SK-N-SH treated with all-trans-retinoic acid at 6 μM for 48 hours (cell line): ENCODE measurements around the gene WFDC6.

Experiments
- ATAC-seq: fragments of 200-7000 bp; cut with Tn5 transposase; 3 replicates; pipeline ENCODE4 v1.9.1; 2020; ENCODE audit warnings: mild to moderate bottlenecking, moderate library complexity
- ARNTL ChIP-seq: fragments of 450-650 bp; formaldehyde crosslinking; IDR thresholded peaks from 2 replicates; pipeline ENCODE4 v1.5.0; 2020; ENCODE audit warnings: low read depth, mild to moderate bottlenecking, moderate library complexity, borderline replicate concordance
- BACH2 ChIP-seq: fragments of 250-450 bp; sonication (Bioruptor Pico); IDR thresholded peaks from 2 replicates; pipeline ENCODE4 v1.9.0; 2021; ENCODE audit warnings: mild to moderate bottlenecking, borderline replicate concordance
- CSDC2 ChIP-seq: fragments of 250-450 bp; sonication (Bioruptor Pico); IDR thresholded peaks from 2 replicates; pipeline ENCODE4 v1.5.0; 2020; ENCODE audit warnings: mild to moderate bottlenecking, moderate library complexity
- ESRRG ChIP-seq: fragments of 250-450 bp; sonication (Bioruptor Pico); IDR thresholded peaks from 2 replicates; pipeline ENCODE4 v1.6.1; 2021; ENCODE audit warnings: mild to moderate bottlenecking
- ISL1 ChIP-seq: fragments of 250-450 bp; sonication (Bioruptor Pico); IDR thresholded peaks from 2 replicates; pipeline ENCODE4 v2.1.2; 2022; ENCODE audit warnings: mild to moderate bottlenecking, moderate library complexity
- OSR1 ChIP-seq: fragments of 250-450 bp; sonication (Bioruptor Pico); IDR thresholded peaks from 2 replicates; pipeline ENCODE4 v1.8.0; 2022; ENCODE audit warnings: moderate library complexity, mild to moderate bottlenecking, inconsistent platforms
- PATZ1 ChIP-seq: fragments of 250-450 bp; sonication (Bioruptor Pico); IDR thresholded peaks from 2 replicates; pipeline ENCODE4 v1.8.0; 2020; ENCODE audit warnings: mild to moderate bottlenecking, moderate library complexity, borderline replicate concordance
- POU6F1 ChIP-seq: fragments of 250-450 bp; sonication (Bioruptor Pico); IDR thresholded peaks from 2 replicates; pipeline ENCODE4 v1.8.0; 2021; ENCODE audit warnings: low read depth, mild to moderate bottlenecking, moderate library complexity, borderline replicate concordance
- PPARA ChIP-seq: fragments of 250-450 bp; sonication (Bioruptor Pico); IDR thresholded peaks from 2 replicates; pipeline ENCODE4 v1.5.0; 2020; ENCODE audit warnings: mild to moderate bottlenecking, borderline replicate concordance
- RARB ChIP-seq: fragments of 250-450 bp; sonication (Bioruptor Pico); IDR thresholded peaks from 2 replicates; pipeline ENCODE4 v1.8.0; 2021; ENCODE audit warnings: mild to moderate bottlenecking, moderate library complexity
- SNAI2 ChIP-seq: fragments of 250-450 bp; sonication (Bioruptor Pico); IDR thresholded peaks from 2 replicates; pipeline ENCODE4 v1.5.0; 2020; ENCODE audit warnings: mild to moderate bottlenecking, moderate library complexity
- TCF4 ChIP-seq: fragments of 250-450 bp; sonication (Bioruptor Pico); IDR thresholded peaks from 2 replicates; pipeline ENCODE4 v1.8.0; 2021; ENCODE audit warnings: mild to moderate bottlenecking, moderate library complexity, borderline replicate concordance
- TOX ChIP-seq: fragments of 250-450 bp; sonication (Bioruptor Pico); IDR thresholded peaks from 2 replicates; pipeline ENCODE4 v1.8.0; 2021; ENCODE audit warnings: mild to moderate bottlenecking, moderate library complexity, borderline replicate concordance
- TSHZ2 ChIP-seq: fragments of 250-450 bp; sonication (Bioruptor Pico); IDR thresholded peaks from 2 replicates; pipeline ENCODE4 v1.5.0; 2020; ENCODE audit warnings: mild to moderate bottlenecking, moderate library complexity
- ZFP3 ChIP-seq: fragments of 250-450 bp; sonication (Bioruptor Pico); IDR thresholded peaks from 2 replicates; pipeline ENCODE4 v1.5.0; 2020; ENCODE audit warnings: mild to moderate bottlenecking, moderate library complexity
- ZNF565 ChIP-seq: fragments of 450-650 bp; formaldehyde crosslinking; conservative IDR thresholded peaks from 2 replicates; pipeline ENCODE4 v1.5.0; 2020; ENCODE audit warnings: low read depth, mild to moderate bottlenecking, moderate library complexity
- ZNF70 ChIP-seq: fragments of 450-650 bp; formaldehyde crosslinking; IDR thresholded peaks from 2 replicates; pipeline ENCODE4 v1.5.0; 2020; ENCODE audit warnings: mild to moderate bottlenecking, moderate library complexity
- ZNF8 ChIP-seq: fragments of 450-650 bp; formaldehyde crosslinking; IDR thresholded peaks from 2 replicates; pipeline ENCODE4 v1.5.0; 2020; ENCODE audit warnings: mild to moderate bottlenecking, moderate library complexity
- TF ChIP-seq, protein P1 (sequence below): fragments of 250-450 bp; sonication (Bioruptor Pico); IDR thresholded peaks from 2 replicates; pipeline ENCODE4 v1.5.1; 2020; ENCODE audit warnings: low read depth, mild to moderate bottlenecking, moderate library complexity
- TF ChIP-seq, protein P2 (sequence below): fragments of 250-450 bp; sonication (Bioruptor Pico); IDR thresholded peaks from 2 replicates; pipeline ENCODE4 v1.5.1; 2021; ENCODE audit warnings: mild to moderate bottlenecking, moderate library complexity

The WFDC6 gene

DNA sequence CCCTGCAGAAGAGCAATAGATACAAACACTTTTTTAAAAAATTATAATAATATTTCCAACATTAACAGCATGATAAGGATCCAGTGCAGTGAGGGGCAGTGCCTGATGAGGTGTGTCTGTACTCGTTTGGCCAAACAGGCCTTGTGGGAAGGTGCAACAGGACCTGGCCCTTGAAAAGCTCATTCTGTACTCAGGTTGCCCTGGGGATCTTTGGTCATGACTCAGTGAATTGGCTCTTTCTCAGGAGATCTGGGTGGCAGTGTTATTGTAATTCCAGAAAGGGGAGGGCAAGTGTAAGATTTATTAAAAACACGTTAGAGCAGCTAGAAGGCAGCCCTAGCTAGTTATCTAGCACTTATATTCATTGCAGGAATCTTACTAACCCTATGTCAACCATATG is 21.0 kb downstream of the WFDC6 start:
- TF ChIP-seq POU6F1 (CRISPR knock-in tag): no peak
- TF ChIP-seq ZNF8 (CRISPR knock-in tag): no peak
- no peak for TF ChIP-seq TOX (CRISPR knock-in tag)
- TF ChIP-seq, protein P1, sequence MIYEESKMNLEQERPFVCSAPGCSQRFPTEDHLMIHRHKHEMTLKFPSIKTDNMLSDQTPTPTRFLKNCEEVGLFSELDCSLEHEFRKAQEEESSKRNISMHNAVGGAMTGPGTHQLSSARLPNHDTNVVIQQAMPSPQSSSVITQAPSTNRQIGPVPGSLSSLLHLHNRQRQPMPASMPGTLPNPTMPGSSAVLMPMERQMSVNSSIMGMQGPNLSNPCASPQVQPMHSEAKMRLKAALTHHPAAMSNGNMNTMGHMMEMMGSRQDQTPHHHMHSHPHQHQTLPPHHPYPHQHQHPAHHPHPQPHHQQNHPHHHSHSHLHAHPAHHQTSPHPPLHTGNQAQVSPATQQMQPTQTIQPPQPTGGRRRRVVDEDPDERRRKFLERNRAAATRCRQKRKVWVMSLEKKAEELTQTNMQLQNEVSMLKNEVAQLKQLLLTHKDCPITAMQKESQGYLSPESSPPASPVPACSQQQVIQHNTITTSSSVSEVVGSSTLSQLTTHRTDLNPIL (CRISPR knock-in tag): no peak
- TF ChIP-seq RARB (CRISPR knock-in tag): no peak
- no peak for TF ChIP-seq BACH2 (CRISPR knock-in tag)
- TF ChIP-seq ZNF70 (CRISPR knock-in tag): no peak
- no peak for TF ChIP-seq ZFP3 (CRISPR knock-in tag)
- no peak for TF ChIP-seq ZNF565 (CRISPR knock-in tag)
- no peak for TF ChIP-seq ARNTL
- no peak for TF ChIP-seq SNAI2
- no peak for TF ChIP-seq ESRRG
- no peak for ATAC-seq

DNA sequence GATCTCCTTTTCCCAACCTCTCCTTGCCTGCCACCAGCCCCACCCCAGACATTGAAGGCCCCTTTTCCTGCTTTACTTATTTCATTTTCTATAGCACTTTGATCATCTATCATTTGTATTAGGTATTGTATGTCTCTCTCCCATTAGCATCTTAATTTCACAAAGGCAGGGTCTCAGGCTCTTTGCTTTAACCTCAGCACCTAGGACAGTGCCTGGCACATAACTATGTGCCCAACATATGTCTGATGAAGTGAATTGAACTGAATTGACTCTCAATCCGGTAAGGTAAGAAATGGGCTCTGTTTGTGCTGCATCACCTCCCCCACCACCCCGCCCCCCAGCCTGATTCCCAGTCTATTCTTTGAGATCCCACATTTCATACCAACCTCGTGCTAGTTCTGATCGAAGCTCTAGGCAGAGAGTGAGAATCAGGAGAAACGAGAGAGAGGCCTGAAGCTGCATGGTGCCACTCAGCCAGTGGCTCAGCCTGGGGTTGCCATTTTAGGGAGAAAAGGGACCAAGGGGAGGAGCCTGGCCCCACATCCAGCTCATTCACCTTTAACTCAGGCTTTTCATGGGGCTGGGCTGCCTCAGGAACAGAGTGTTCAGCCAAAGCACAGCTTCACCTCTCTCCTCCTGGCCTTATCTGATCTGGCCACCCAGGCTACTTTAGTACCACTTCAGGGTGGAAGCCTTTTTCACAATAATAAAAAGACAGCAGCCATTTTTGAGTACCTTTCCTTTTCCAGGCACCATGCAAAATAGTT is 24.0 kb downstream of the WFDC6 start, which contains the start of gene SPINT3:
Gene SPINT3 (minus strand): TSS at position 476 of the 767 bp plus-strand sequence. CDS start 14 bp downstream, at position 462.
- ATAC-seq: no peak

DNA sequence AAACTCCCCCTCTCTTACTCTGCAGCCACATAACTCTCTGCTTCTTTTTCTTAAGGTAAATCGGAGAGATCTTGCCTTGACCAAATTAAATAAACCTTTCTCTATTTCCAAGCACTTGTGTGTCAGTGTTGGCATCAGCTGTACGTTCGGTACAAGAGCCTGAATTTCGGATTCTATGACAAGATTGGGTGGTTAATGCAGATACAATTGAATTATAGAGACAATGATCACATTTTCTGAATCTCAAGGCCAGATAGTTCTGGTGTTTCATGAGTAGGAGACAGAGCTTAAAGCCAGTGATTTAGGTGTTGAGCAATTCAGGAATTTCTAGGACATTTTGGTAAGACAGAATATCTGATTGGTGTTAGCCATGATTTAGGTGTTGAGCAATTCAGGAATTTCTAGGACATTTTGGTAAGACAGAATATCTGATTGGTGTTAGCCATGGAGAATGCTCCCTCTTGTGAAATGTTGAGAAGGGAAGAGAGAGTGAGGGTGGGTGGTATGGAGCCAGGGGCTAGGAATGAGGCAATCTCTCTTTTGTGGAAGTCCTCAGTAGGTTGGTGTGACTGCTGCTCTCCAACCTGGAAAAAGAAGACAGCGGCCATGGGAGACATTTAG is 28.9 kb downstream of the WFDC6 start:
- no peak for ATAC-seq
- TF ChIP-seq ARNTL (no peak), ISL1 (peak; percentile 88)

More for the DNA sequence above, 24.0 kb downstream of the WFDC6 start, which contains the start of gene SPINT3:
- TF ChIP-seq ZFP3 (CRISPR knock-in tag): no peak
- TF ChIP-seq PATZ1 (CRISPR knock-in tag): no peak
- TF ChIP-seq SNAI2: no peak
- no peak for TF ChIP-seq ZNF8 (CRISPR knock-in tag)

DNA sequence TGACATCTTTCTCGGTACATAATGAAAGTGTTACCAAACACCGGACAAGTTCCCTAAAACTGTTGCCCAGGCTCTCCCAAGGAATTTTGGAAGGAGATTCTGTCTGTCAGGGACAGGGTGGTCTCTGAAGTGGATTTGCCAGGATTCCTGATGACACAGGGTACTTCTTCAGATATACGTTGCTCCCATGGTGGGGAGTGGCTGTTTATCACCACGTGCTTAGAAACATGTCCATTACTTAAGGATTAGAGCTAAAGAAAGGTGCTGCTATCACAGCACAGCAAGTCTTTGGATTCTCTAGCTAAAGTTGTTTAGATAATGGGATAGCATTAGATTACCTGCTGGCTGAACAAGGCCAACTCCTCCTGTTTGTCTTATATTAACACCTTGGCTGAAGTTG is 30.2 kb downstream of the WFDC6 start:
- TF ChIP-seq, protein P2, sequence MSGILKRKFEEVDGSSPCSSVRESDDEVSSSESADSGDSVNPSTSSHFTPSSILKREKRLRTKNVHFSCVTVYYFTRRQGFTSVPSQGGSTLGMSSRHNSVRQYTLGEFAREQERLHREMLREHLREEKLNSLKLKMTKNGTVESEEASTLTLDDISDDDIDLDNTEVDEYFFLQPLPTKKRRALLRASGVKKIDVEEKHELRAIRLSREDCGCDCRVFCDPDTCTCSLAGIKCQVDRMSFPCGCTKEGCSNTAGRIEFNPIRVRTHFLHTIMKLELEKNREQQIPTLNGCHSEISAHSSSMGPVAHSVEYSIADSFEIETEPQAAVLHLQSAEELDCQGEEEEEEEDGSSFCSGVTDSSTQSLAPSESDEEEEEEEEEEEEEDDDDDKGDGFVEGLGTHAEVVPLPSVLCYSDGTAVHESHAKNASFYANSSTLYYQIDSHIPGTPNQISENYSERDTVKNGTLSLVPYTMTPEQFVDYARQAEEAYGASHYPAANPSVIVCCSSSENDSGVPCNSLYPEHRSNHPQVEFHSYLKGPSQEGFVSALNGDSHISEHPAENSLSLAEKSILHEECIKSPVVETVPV (CRISPR knock-in tag): no peak
- TF ChIP-seq ZNF565 (CRISPR knock-in tag) (no peak), TOX (CRISPR knock-in tag) (no peak), ESRRG (no peak), PPARA (CRISPR knock-in tag) (no peak), ZFP3 (CRISPR knock-in tag) (no peak), TCF4 (CRISPR knock-in tag) (no peak), ZNF8 (CRISPR knock-in tag) (no peak), ARNTL (no peak), CSDC2 (CRISPR knock-in tag) (no peak), OSR1 (no peak), TSHZ2 (CRISPR knock-in tag) (no peak), RARB (CRISPR knock-in tag) (no peak), ISL1 (no peak), SNAI2 (no peak)
- TF ChIP-seq, protein P1 (CRISPR knock-in tag): no peak
- no peak for ATAC-seq
